B cell (primary cell): ENCODE data around the gene BLOC1S1.

Experiments
- EZH2 ChIP-seq: IDR thresholded peaks from 2 replicates; pipeline ENCODE4 v1.6.1; 2012; ENCODE audit warnings: borderline replicate concordance, low read depth, mild to moderate bottlenecking, moderate library complexity, low read length; ENCODE audit not compliant: insufficient read depth, poor library complexity, severe bottlenecking
- TF ChIP-seq, protein P1 (sequence below): fragments of 200-600 bp; IDR thresholded peaks from one replicate; pipeline ENCODE4 v1.8.0; 2022; ENCODE audit warnings: antibody characterized with exemption, mild to moderate bottlenecking

DNA sequence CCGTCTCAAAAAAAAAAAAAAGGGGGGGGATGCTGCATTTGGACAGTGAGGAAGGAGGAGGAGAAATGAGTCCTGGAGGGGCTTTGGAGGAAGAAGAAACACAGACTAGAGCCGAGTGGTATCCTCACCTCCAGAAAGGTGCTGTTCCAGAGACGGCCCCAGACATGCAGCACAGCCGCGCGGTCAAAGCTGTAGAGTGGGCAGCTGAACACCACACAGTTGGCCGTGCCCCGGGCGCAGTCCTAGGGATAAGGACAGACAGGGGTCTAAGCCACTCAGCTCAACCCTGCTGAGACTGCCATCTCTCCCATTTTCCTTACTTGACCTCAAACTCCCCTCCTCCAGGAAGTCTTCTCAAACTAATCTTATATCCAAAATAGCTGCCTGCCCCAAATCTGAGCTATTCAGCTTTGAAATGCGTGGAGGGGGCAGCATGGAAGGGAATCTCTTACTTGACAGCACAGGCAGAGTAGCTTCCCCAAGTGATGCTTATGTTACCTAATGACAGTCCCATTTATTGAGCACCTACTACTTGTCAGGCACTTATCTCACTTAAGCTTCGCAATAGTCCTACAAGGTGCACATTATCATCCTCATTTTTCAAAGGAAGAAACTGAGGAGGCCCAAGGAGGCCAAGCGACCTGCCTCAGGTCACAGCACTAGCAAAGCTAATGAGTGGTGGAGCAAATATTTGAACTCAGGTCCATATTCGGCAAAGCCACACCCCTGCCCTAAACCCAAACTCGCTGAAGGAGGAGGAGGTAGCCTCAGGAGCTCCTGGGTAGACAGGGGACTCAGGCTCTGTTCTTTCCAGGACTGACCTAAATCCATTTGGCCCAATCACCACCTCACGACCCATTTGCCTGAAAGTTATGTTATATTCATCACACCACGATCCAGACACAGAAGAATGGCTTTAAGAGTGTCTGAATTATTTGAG is 26.9 kb upstream of the BLOC1S1 start:
- no peak for TF ChIP-seq EZH2
- TF ChIP-seq, protein P1, sequence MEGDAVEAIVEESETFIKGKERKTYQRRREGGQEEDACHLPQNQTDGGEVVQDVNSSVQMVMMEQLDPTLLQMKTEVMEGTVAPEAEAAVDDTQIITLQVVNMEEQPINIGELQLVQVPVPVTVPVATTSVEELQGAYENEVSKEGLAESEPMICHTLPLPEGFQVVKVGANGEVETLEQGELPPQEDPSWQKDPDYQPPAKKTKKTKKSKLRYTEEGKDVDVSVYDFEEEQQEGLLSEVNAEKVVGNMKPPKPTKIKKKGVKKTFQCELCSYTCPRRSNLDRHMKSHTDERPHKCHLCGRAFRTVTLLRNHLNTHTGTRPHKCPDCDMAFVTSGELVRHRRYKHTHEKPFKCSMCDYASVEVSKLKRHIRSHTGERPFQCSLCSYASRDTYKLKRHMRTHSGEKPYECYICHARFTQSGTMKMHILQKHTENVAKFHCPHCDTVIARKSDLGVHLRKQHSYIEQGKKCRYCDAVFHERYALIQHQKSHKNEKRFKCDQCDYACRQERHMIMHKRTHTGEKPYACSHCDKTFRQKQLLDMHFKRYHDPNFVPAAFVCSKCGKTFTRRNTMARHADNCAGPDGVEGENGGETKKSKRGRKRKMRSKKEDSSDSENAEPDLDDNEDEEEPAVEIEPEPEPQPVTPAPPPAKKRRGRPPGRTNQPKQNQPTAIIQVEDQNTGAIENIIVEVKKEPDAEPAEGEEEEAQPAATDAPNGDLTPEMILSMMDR: no peak
